Activated CD4-positive, alpha-beta T cell treated with anti-CD3 and anti-CD28 coated beads for 48 hours (primary cell): ENCODE results near the gene GNAT2.

ENCODE experiments used
- DNase-seq: peaks from one replicate; pipeline ENCODE4 v3.0.0-alpha.2; 2020

GNAT2 gene

GRCh38 chr1:109605381-109605780, 14.0 kb downstream of the GNAT2 start:
- no peak for DNase-seq

- no peak for DNase-seq
Measured at GRCh38 chr1:109603229-109603628, 16.2 kb downstream of the GNAT2 start.

GRCh38 chr1:109598655-109599054, 20.8 kb downstream of the GNAT2 start:
- no peak for DNase-seq

GRCh38 chr1:109598156-109598555, 21.3 kb downstream of the GNAT2 start:
- no peak for DNase-seq

GRCh38 chr1:109595531-109595930, 23.9 kb downstream of the GNAT2 start:
- DNase-seq = no peak

GRCh38 chr1:109592916-109593315, 26.5 kb downstream of the GNAT2 start:
- no peak for DNase-seq

GRCh38 chr1:109589679-109590078, 29.7 kb downstream of the GNAT2 start:
- no peak for DNase-seq

GRCh38 chr1:109589177-109589576, 30.2 kb downstream of the GNAT2 start:
- no peak for DNase-seq

- DNase-seq = no peak
Measured at GRCh38 chr1:109586055-109586454, 33.4 kb downstream of the GNAT2 start.

- no peak for DNase-seq
Measured at GRCh38 chr1:109584766-109585165, 34.6 kb downstream of the GNAT2 start.

GRCh38 chr1:109582021-109582420, 37.4 kb downstream of the GNAT2 start:
- no peak for DNase-seq

- DNase-seq = no peak
Measured at GRCh38 chr1:109579491-109579890, 39.9 kb downstream of the GNAT2 start.

GRCh38 chr1:109578947-109579443, 40.4 kb downstream of the GNAT2 start:
- no peak for DNase-seq

GRCh38 chr1:109573785-109574184, 45.6 kb downstream of the GNAT2 start:
- no peak for DNase-seq

- no peak for DNase-seq
Measured at GRCh38 chr1:109570414-109570813, 49.0 kb downstream of the GNAT2 start.

- no peak for DNase-seq
Measured at GRCh38 chr1:109569323-109569722, 50.1 kb downstream of the GNAT2 start.

GRCh38 chr1:109567877-109568672, 51.3 kb downstream of the GNAT2 start:
- no peak for DNase-seq

- DNase-seq = no peak
Measured at GRCh38 chr1:109566982-109567381, 52.4 kb downstream of the GNAT2 start.

GRCh38 chr1:109565241-109565640, 54.2 kb downstream of the GNAT2 start:
- DNase-seq = no peak

GRCh38 chr1:109564194-109564878, 55.1 kb downstream of the GNAT2 start:
- no peak for DNase-seq

- DNase-seq = no peak
Measured at GRCh38 chr1:109559995-109560394, 59.4 kb downstream of the GNAT2 start.

- no peak for DNase-seq
Measured at GRCh38 chr1:109557520-109557919, 61.9 kb downstream of the GNAT2 start.

GRCh38 chr1:109556563-109556962, 62.9 kb downstream of the GNAT2 start:
- no peak for DNase-seq
